OCI-LY1 (cell line): ENCODE data around the gene NRTN.

ENCODE experiments used
- H2AFZ ChIP-seq: fragments of 200-600 bp; sonication (generic), shearing (Covaris generic); 2 replicates; pipeline ENCODE4 v1.6.0; 2014; ENCODE audit warnings: antibody characterized with exemption, mild to moderate bottlenecking, low read length
- H3F3A ChIP-seq: fragments of 200-600 bp; sonication (generic), shearing (Covaris generic); 2 replicates; pipeline ENCODE4 v1.6.0; 2014; ENCODE audit warnings: mild to moderate bottlenecking, antibody characterized with exemption, low read length, moderate library complexity; ENCODE audit not compliant: insufficient read depth
- H3K27ac ChIP-seq: fragments of 200-600 bp; sonication (generic); 2 replicates; pipeline ENCODE4 v1.5.1; 2014; ENCODE audit warnings: low read length, mixed run types, mild to moderate bottlenecking, low read depth; ENCODE audit not compliant: poor library complexity, severe bottlenecking
- H3K27me3 ChIP-seq: fragments of 200-600 bp; sonication (generic); 2 replicates; pipeline ENCODE4 v1.6.0; 2014; ENCODE audit warnings: antibody characterized with exemption, mild to moderate bottlenecking, low read length, moderate library complexity; ENCODE audit not compliant: insufficient read depth
- H3K36me3 ChIP-seq: fragments of 200-600 bp; sonication (generic); 2 replicates; pipeline ENCODE4 v1.6.1; 2014; ENCODE audit warnings: mild to moderate bottlenecking, antibody characterized with exemption, low read length, moderate library complexity, mixed read lengths; ENCODE audit not compliant: insufficient read depth
- H3K4me1 ChIP-seq: fragments of 200-600 bp; sonication (generic); 2 replicates; pipeline ENCODE4 v1.5.1; 2014; ENCODE audit warnings: mild to moderate bottlenecking, low read length, moderate library complexity; ENCODE audit not compliant: insufficient read depth, severe bottlenecking
- H3K4me2 ChIP-seq: fragments of 200-600 bp; sonication (generic), shearing (Covaris generic); 2 replicates; pipeline ENCODE4 v1.6.1; 2014; ENCODE audit warnings: low read length
- H3K4me3 ChIP-seq: fragments of 200-600 bp; sonication (generic); 2 replicates; pipeline ENCODE4 v1.5.1; 2014; ENCODE audit warnings: low read length, low read depth, mild to moderate bottlenecking, mixed read lengths; ENCODE audit not compliant: poor library complexity, severe bottlenecking
- H3K79me2 ChIP-seq: fragments of 200-600 bp; shearing (Covaris generic); 2 replicates; pipeline ENCODE4 v1.6.1; 2016; ENCODE audit warnings: mixed run types, low read length, mixed read lengths; ENCODE audit not compliant: insufficient read depth
- H3K9ac ChIP-seq: fragments of 200-600 bp; sonication (generic), shearing (Covaris generic); 2 replicates; pipeline ENCODE4 v1.6.1; 2014; ENCODE audit warnings: mild to moderate bottlenecking, low read length, mixed read lengths
- H3K9me2 ChIP-seq: fragments of 200-600 bp; sonication (generic), shearing (Covaris generic); 2 replicates; pipeline ENCODE4 v1.6.1; 2014; ENCODE audit warnings: low read depth, mild to moderate bottlenecking, low read length, mixed read lengths
- H3K9me3 ChIP-seq: fragments of 200-600 bp; shearing (Covaris generic); 2 replicates; pipeline ENCODE4 v1.6.1; 2014; ENCODE audit warnings: low read length, mixed read lengths
- H4K20me1 ChIP-seq: fragments of 200-600 bp; sonication (generic), shearing (Covaris generic); 2 replicates; pipeline ENCODE4 v1.6.0; 2016; ENCODE audit warnings: mild to moderate bottlenecking, low read length; ENCODE audit not compliant: insufficient read depth
- EZH2 ChIP-seq: fragments of 200-600 bp; sonication (generic), shearing (Covaris generic); IDR thresholded peaks from 2 replicates; pipeline ENCODE4 v1.8.0; 2017; ENCODE audit warnings: borderline replicate concordance, mixed run types, mild to moderate bottlenecking, antibody characterized with exemption, low read length, moderate library complexity, mixed read lengths
- TF ChIP-seq, protein P1 (sequence below): fragments of 200-600 bp; sonication (generic), shearing (Covaris generic); IDR thresholded peaks from 2 replicates; pipeline ENCODE4 v1.5.1; 2017; ENCODE audit warnings: mild to moderate bottlenecking, antibody characterized with exemption, low read length, moderate library complexity, mixed read lengths

NRTN gene

DNA sequence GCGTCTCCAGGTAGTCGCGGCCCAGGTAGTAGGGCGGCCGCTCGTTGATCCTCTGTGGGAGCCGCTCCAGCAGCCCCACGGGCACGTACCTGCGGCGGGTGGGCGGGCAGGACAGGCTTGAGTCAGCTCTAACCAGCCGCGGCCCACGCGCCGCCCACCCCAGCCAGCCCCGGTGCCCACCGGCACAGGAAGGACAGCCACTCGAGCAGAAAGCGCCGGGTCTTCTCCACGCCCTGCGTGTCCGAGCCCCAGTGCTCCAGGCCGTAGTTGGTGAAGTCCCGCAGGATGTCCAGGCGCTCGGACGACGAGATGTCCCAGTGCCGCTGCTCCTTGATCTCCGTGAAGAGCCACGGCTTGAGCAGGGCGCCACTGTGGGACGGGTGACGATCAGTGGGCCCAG is 19.4 kb upstream of the NRTN start:
- Histone ChIP-seq H3K36me3 (peaks cover 72% of the 10 kb centered on the region), H3K27me3 (no peaks in the 10 kb centered on the region), H3K4me1 (peaks cover 8% of the 10 kb centered on the region), H3K79me2 (no peaks in the 10 kb centered on the region), H3K9me3 (no peaks in the 10 kb centered on the region), H3K4me3 (no peak overlapping the region), H4K20me1 (no peaks in the 10 kb centered on the region), H2AFZ (no peak overlapping the region), H3K9me2 (no peaks in the 10 kb centered on the region), H3K27ac (no peak overlapping the region), H3F3A (no peaks in the 10 kb centered on the region), H3K4me2 (no peak overlapping the region), H3K9ac (no peak overlapping the region)
- TF ChIP-seq, protein P1, sequence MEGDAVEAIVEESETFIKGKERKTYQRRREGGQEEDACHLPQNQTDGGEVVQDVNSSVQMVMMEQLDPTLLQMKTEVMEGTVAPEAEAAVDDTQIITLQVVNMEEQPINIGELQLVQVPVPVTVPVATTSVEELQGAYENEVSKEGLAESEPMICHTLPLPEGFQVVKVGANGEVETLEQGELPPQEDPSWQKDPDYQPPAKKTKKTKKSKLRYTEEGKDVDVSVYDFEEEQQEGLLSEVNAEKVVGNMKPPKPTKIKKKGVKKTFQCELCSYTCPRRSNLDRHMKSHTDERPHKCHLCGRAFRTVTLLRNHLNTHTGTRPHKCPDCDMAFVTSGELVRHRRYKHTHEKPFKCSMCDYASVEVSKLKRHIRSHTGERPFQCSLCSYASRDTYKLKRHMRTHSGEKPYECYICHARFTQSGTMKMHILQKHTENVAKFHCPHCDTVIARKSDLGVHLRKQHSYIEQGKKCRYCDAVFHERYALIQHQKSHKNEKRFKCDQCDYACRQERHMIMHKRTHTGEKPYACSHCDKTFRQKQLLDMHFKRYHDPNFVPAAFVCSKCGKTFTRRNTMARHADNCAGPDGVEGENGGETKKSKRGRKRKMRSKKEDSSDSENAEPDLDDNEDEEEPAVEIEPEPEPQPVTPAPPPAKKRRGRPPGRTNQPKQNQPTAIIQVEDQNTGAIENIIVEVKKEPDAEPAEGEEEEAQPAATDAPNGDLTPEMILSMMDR: no peak
- TF ChIP-seq EZH2: no peak

- Histone ChIP-seq H2AFZ (no peak overlapping the region), H3K36me3 (peaks cover 72% of the 10 kb centered on the region), H3K79me2 (no peaks in the 10 kb centered on the region), H3K27ac (no peak overlapping the region), H3F3A (no peaks in the 10 kb centered on the region), H3K9me3 (no peaks in the 10 kb centered on the region), H3K27me3 (no peaks in the 10 kb centered on the region), H3K4me1 (peaks cover 8% of the 10 kb centered on the region), H3K4me2 (no peak overlapping the region), H3K9me2 (no peaks in the 10 kb centered on the region), H4K20me1 (no peaks in the 10 kb centered on the region), H3K4me3 (no peak overlapping the region), H3K9ac (no peak overlapping the region)
- no peak for TF ChIP-seq EZH2
- TF ChIP-seq, protein P1: no peak
Observed at GRCh38 chr19:5786593-5787408, 18.1 kb upstream of the NRTN start.

GRCh38 chr19:5787409-5788182 is 17.3 kb upstream of the NRTN start:
- no peak overlapping the region for H3K27ac ChIP-seq
- H3K4me2 ChIP-seq: no peak overlapping the region
- no peaks in the 10 kb centered on the region for H3K9me2 ChIP-seq
- no peaks in the 10 kb centered on the region for H3K27me3 ChIP-seq
- H3K4me1 ChIP-seq: peaks cover 8% of the 10 kb centered on the region
- H3K36me3 ChIP-seq: peaks cover 72% of the 10 kb centered on the region
- no peaks in the 10 kb centered on the region for H4K20me1 ChIP-seq
- H3K4me3 ChIP-seq: no peak overlapping the region
- H3F3A ChIP-seq: no peaks in the 10 kb centered on the region
- H3K9ac ChIP-seq: no peak overlapping the region
- no peak overlapping the region for H2AFZ ChIP-seq
- no peaks in the 10 kb centered on the region for H3K79me2 ChIP-seq
- no peak for TF ChIP-seq EZH2
- TF ChIP-seq, protein P1: no peak
- H3K9me3 ChIP-seq: no peaks in the 10 kb centered on the region
